IPS DF 4.7 (cell line): ENCODE results near the gene KLHL25.

Source experiments
- DNase-seq: peaks from one replicate; pipeline ENCODE4 v3.0.0-alpha.2; 2013; ENCODE audit warnings: low spot score; ENCODE audit errors: extremely low read depth

Gene KLHL25

GRCh38 chr15:85760531-85761371 lies 34.0 kb downstream of the KLHL25 start:
- no peak for DNase-seq

DNA sequence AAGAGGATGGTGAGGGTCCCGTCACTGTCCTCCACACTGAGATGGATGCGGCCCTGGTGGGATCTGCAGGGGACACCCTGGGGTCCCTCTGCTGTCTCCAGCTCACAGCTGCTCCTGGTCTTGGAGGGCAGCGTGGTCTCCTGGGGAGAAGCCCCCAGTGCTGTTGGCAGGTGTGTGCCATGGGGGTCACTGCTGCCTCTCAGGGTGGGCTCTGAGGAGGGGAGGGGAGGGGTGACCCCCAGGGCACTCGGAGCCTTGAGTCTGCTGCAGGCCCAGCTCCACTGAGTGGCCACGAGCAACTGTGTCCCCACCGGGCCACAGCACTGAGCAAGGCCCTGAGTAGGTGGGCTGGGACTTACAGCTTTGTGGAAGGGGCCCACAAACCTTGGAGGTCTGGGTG lies 34.7 kb downstream of the KLHL25 start:
- no peak for DNase-seq

- DNase-seq = no peak
Measured at GRCh38 chr15:85759376-85759775, 35.3 kb downstream of the KLHL25 start.

DNA sequence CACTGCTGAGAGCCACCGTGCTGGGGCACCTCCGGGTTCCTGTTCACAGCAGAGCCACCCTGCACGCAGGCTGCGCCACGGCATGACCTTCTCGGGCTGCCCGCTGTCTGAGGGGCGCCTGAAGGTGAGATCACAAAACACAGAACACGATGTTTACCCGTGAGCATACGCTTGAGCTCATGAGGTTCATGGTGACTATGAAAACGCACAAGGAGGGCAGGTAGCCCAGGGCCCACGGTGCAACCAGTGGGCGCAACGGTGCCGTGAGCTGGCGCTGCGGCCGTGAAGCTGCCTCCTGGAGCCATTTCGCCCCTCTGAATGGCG lies 36.1 kb downstream of the KLHL25 start:
- no peak for DNase-seq

- DNase-seq = no peak
Measured at GRCh38 chr15:85757939-85758654, 36.6 kb downstream of the KLHL25 start.

DNA sequence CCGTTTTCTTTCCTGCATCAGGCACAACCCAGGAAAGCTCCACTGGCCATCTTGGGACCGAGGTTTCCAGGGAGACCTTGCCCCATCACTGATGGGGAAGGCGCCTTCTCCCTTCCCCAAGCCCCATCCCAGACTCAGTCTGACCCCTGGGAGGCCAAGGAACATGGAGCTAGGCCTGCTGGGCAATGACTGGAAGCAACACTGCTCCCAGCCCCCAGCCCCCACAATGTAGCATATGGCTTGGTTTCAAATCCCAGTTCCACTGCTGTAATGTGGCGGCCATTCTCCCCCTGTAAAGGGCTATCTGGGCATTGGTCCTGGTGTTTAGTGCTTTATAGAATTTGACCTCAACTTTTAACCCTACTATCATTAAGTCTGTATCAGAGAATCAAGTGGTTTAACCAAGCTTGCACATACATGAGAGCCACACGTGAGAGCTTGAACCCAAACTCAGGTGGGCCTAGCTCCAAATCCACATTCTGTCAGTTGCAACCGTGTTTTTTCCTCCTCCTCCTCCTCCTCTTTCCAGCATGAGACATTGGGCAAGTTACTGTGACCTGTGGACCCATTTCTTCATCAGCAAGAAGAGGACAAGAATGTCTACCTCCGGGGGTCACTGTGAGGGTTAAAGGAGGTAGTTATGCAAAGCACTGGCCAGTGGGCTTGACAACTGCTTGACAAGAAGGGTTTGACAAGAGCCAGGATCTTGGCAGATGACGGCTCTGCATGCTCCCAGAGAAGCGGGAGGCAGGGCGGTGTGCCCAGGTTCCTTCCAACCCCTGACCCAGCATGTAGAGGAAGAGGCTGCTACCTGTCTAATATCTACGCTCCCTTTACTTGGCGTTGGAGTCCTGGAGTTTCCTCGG lies 37.4 kb downstream of the KLHL25 start:
- no peak for DNase-seq

DNA sequence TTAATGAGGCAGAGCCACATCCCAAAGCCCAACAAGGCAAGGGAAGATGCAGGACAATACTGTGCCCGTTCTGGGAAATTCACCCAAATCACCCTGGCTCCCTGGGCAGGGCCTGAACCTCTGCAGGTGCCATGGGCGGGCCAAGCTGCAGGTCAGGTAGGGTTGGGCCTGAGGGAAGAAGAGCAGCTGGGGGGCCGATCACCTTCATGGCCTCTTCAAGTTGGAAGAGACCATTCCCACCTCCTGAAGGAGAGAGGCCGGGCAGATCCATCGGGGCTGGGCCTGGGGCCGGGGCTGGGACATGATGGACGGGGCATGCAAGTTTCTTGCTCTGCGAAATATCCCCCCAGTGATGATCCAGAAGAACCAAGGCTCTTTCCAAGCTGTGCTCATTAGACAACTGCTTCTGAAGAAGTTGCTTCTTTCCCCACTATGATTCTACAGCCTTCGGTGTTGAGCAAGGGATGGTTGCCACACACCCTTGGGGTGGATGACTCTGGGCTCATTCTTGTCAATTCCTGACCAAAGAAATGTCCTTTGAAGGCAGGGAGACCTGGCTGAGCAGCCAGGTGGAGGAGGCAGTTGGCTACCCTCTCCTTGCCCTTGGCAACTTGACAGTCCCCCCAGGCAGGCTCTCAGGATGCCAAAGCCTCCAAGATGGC lies 38.2 kb downstream of the KLHL25 start:
- DNase-seq = no peak

- no peak for DNase-seq
Measured at GRCh38 chr15:85755942-85756341, 38.8 kb downstream of the KLHL25 start.

DNA sequence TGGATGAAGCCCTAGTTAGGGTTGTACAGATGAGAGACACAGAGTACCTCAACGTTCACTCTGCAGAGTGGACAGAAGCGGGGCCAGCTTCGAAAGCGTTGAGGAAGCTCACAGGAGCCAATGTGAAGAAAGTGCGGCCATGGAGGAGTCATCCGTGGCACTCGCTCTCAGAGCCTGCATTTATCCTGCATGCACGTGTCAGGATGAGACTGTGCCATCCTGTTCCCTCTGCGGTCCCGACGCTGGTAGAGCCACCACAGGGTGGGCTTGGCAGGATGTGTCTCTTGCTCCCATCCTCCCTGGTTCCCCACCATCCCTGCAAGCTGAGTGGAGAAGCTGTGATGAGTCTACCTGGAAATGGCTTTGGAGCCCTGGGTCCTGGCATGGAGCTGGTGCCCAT lies 39.3 kb downstream of the KLHL25 start:
- no peak for DNase-seq

DNA sequence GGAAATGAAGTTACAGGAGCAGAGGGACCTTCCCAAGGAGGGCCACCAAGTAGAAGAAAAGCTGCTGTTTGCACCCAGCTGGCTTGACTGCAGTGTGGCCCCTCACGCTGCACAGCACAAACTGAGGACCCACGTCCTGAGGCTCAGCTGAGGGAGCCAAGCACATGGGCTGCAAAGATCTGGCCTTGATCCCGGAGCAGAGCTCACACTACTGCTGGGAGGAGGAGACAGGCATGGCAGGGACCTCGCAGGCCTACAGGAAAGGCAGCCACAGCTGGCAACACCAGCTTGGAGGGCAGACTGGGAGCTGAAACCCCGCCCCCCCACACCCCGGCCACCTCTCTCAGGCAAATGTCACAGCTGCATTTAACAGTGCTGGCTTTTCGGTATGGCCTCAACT lies 39.7 kb downstream of the KLHL25 start:
- no peak for DNase-seq

DNA sequence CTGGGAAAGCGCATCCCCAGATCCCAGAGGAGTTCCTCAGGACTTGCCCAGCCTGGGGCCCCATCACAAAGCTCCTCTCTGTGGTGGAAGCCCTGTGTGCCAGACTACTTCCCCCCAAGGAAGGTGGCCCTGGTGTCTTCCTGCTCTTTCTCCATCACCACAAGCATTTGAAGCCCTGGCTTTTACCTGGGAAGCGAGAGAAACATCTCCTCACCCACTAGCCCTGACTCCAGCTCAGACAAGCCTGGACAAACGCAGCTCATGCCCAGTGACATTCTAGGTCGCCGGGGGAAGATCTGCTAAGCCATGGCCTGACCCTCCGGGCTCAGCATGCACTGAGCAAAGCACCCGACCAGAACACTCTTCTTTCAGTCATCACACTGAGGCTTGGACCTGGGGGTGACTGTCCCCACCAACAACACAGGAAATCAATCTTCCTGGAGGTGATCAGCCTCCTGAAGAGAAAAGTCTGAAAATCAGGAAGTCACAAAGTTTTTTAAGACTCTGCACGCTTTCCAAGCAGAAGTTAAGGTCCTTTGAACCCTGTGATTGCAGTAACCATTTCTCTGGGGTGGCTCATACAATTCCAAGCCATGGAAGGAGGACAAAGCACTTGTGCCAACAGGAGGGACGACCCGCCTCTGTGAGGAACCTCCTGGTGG lies 40.8 kb downstream of the KLHL25 start:
- DNase-seq = no peak

DNA sequence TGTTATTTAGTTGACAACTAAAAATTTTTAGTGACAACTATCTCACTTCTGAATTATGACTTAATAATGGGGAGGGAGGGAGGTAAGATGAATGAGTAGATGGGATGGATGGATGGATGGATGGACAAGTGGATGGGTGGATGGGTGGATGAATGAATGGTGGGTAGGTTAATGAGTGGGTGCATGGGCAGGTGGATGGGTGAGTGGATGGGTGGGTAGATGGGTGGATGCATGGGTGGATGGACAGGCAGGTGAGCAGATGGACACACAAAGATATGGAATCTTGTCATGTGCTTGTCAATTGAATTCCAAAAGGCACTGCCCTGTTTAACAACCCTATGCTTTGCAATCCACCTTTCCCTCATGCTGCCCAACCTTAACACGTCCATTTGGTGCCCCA lies 41.5 kb downstream of the KLHL25 start:
- no peak for DNase-seq

GRCh38 chr15:85752491-85752961 lies 42.2 kb downstream of the KLHL25 start:
- no peak for DNase-seq

- DNase-seq = no peak
Measured at GRCh38 chr15:85752124-85752475, 42.6 kb downstream of the KLHL25 start.

DNA sequence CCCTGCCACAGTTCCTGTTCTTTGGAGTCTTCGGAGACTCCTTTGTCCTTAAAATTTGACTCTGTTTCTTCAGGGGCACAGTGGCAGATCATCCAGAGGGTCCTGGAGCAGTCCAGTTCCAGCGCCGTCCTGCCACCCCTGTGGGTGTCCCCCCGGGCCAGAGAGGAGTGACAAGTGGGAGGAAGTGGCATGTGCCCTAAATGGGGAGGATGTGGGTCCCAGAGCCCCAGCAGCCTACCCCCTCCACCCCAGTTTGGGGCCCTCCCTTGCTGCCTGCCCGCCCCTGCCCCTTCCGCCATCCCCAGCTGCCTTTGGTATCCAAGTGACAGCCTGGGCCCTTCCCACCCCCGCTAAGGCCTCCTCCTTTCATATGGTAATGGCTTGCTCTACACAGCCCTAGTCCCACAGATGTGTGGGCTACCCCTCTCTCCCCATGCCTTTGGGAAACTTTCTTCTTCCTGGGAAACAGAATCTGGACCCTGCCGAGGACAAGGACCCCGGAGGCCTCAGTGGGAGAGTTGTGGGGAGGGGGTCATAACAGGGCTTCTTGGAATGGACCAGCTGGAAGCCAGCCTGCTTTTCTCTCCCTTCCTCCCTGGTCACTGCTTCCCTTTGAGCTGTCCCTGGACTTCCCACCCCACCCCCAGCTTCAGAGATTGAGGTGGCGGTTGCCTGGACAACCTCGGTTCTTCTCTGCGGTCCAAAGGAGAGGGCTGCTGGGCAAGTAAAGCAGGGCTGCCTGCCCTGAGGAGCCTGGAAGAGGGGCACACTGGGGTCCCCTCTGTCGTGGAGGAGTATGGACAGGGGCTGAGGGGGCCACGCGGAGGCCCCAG lies 43.2 kb downstream of the KLHL25 start:
- no peak for DNase-seq

DNA sequence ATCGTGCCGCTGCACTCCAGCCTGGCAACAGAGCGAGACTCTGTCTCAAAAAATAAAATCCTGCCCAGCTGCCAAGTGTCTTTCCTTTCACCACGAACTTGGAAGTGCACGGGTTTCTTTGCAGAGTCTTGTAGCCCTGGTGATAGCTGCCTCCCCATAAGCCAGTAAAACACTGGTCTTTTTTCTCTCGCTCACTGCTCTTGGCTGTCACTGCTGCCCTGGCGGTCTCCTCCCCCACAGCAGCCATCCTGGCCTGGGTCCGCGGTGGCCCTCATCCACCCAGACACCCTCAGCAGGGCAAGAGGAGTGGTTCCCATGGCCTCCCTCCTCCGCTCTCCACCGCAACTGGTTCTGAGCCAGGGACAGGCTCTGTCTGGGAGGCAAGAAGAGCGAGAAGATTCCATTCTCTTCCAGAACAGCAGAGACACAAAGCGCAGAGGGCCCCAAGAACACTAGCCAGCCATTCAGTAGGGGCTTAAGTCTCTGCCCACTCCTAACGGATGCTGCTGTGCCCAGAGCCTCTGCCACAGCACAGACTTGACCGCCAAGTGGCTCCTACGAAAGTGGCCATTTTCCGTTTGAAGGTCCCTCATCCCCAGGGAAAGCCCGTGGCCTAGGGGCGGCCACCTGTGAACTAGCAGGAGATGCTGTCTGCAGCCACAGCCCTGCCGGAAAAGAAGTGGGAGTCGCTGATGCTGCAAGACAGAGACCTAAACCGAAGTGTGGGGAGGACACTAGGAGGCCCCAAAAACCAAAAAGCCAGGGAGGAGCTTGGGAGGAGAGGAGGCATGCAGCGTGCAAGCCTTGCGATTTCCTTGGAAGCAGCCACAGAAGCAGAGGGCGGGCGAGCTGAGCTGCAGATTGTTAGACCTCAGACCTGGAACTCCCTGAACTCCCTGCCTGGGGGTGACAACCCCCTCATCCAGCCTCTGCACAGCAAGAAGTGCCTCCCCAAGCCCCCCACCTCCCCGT lies 44.1 kb downstream of the KLHL25 start:
- DNase-seq = no peak

- DNase-seq = no peak
Measured at GRCh38 chr15:85749261-85750151, 45.2 kb downstream of the KLHL25 start.

DNA sequence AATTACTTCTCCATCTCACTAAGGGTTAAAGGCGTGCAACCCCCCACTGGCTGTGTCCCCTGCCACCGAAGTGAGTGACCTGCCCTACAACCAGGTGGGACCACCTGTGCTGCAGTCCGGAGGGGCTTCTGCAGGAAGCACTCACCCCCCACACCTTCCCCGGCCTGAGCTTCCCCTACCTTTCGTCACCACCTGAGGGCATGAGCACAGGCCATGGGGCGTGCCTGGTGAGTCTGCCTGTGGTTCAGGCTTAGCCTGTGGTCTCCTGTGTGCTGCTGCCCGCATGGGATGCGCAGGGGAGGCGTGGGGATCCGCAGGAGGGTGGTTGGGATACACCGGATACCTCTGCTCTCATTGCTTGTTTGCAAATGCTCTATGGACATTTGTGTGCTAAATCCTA lies 46.0 kb downstream of the KLHL25 start:
- no peak for DNase-seq
